ENCODE results near the gene SELENOM.

DNA sequence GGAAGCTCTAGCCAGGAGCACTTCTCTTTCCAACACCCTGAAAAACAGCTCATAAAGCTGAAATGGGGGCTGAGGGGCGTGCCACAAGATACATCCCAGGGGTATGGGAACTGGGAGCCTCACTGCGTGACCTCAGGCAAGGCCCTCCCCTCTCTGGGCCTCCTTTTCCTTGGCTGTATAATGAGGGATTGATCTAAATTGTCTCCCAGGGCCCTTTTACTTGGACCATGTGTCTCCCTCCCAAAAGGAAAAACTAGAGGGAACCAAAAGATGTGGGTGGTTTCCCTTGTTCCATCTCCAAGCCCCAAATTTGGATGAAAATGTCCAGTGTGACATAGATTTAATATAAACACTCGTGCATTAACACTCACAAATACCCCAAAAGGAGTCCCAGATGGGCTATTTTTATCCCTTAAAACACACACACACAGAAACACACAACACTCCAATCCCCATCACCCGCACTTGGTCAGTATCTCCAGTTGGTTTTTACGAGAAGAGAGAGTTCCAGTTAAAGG is 52.2 kb downstream of the SELENOM start:
- no peak for TF ChIP-seq CTCF (conservative IDR thresholded peaks at IDR 0.05; ENCODE audit: low read depth, low read length)
- no peak for TF ChIP-seq EZH2 (IDR thresholded peaks at IDR 0.05; ENCODE audit: borderline replicate concordance, low read depth, low read length, poor library complexity, severe bottlenecking)

Measured in A673 (cell line).